Right cardiac atrium (tissue), 5 donors: ENCODE measurements around the gene CBLB. TPM values are rescaled to one million over a fixed set of nuclear protein-coding genes. Genes with fewer than 3 reads are reported as not detected.
A peak's percentile ranks its signal among the peaks of the same experiment; 100 is the strongest.

ENCODE experiments used
- ATAC-seq, 2 donors: fragments of 200-7000 bp; cut with Tn5 transposase; one replicate each; pipeline versions ENCODE4 v1.8.0 to v1.9.1; 2020; ENCODE audit warnings: moderate library complexity in 2 of 2, mild to moderate bottlenecking in 1 of 2
- DNase-seq, 3 donors: peaks; one replicate each; pipeline ENCODE4 v3.0.0-alpha.2; 2020
- H3K27ac ChIP-seq: one replicate; pipeline ENCODE4 v1.5.1; 2013; ENCODE audit warnings: mild to moderate bottlenecking, low read length, control low read depth, moderate library complexity
- H3K27me3 ChIP-seq: one replicate; pipeline ENCODE4 v1.6.1; 2013; ENCODE audit not compliant: control insufficient read depth, insufficient read depth
- H3K4me1 ChIP-seq: one replicate; pipeline ENCODE4 v1.6.1; 2013; ENCODE audit warnings: low read length; ENCODE audit not compliant: control insufficient read depth, insufficient read depth
- H3K4me3 ChIP-seq: one replicate; pipeline ENCODE4 v1.5.1; 2013; ENCODE audit warnings: low read length, control low read depth
- H3K9me3 ChIP-seq: one replicate; pipeline ENCODE4 v1.6.1; 2013; ENCODE audit warnings: low read length; ENCODE audit not compliant: control insufficient read depth
- WGBS: extraction: QIAGEN DNeasy Blood & Tissue Kit; methylation state at CpG from one replicate; pipeline ENCODE4 v1.1.7; 2013; 5-methylcytosine and 5-hydroxymethylcytosine counted together
- intact Hi-C, 4 donors: fragments of 100-400 bp; cut with DNase I; formaldehyde crosslinking; loops; one replicate each; pipeline versions ENCODE4 v1.11.0 to v1.14.0; 2022 to 2023
- polyA plus RNA-seq: library from polyadenylated mRNA; stranded (reverse); fragments of 200-250 nt; gene quantifications from one replicate; pipeline ENCODE4 v1.2.3, GENCODE V29; 2013
- total RNA-seq, 4 donors: library from RNA; stranded (reverse); fragmentation: NEBNext Ultra II Directional; extraction: Animal tissue kit (Norgen Biotek cat#: 25700); gene quantifications; one replicate each; pipeline ENCODE4 v1.2.1, GENCODE V29; 2021
- donor health status: healthy with polysubstance abuse.
- donor health status: DM: no; HTN: yes; CAD: no.
- donor health status: DM: no; HTN: no; CAD: no.
- donor health status: DM: no; HTN: yes; CAD: no; lungs with severe emphysema.
- donor health status: DM: yes; HTN: yes; CAD: no.

The CBLB gene
- total and polyA plus RNA-seq, 5 donors = 18.0 to 45.0 (median 43.0) TPM

DNA sequence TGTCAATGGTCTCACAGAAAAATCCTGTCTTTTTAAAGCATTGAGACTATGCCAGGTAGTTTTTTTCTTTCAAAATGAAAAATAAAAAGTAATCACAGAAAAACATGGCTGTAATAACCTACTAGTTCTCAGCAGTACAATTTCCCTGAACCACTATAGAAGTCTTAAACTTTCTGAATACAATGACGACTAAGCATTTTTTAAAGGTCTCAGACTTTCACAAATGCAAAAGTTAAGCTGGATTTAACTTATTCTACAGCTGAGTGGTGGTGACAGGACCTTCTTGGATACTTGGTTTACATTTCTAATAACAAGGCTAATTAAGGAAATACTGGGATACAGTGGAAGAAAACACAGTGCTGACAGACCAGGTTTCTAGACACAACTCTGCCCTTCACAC lies 81.8 kb downstream of the CBLB start:
- Histone ChIP-seq H3K9me3 (no peaks in the 10 kb centered on the region), H3K27ac (no peak overlapping the region), H3K27me3 (no peaks in the 10 kb centered on the region), H3K4me3 (no peak overlapping the region), H3K4me1 (peaks cover 7% of the 10 kb centered on the region)
- intact Hi-C loops = no loop called here
- no peak for DNase-seq
- 98% methylated on average over 1 of the region's 1 CpG for WGBS
- no peak for ATAC-seq

DNA sequence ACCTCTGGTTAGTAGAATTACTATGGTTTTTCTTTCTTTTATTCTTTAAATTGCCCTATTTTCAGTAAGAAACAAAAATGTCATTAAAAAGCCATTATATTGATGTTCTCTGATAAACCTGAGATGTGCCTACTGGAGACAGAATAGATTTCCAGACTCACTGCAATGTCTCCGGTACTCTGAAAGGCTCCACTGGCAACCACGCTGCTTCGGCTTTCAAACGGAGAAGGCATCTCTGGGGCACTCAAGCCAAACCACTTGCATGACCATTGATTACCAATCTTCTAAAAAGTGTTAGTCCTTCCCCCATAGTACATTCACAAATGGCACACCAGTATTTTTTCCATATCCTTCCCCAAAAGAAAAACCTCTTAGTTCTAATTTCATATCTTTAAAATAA lies 82.6 kb downstream of the CBLB start:
- 78% methylated on average over 4 of the region's 4 CpGs for WGBS
- DNase-seq (peak in 1 of 3 donors; percentile 51), ATAC-seq (no peak)
- peaks cover 7% of the 10 kb centered on the region for H3K4me1 ChIP-seq
- H3K9me3 ChIP-seq = no peaks in the 10 kb centered on the region
- intact Hi-C loops = no loop called here
- H3K4me3 ChIP-seq = no peak overlapping the region
- no peaks in the 10 kb centered on the region for H3K27me3 ChIP-seq
- H3K27ac ChIP-seq = no peak overlapping the region

DNA sequence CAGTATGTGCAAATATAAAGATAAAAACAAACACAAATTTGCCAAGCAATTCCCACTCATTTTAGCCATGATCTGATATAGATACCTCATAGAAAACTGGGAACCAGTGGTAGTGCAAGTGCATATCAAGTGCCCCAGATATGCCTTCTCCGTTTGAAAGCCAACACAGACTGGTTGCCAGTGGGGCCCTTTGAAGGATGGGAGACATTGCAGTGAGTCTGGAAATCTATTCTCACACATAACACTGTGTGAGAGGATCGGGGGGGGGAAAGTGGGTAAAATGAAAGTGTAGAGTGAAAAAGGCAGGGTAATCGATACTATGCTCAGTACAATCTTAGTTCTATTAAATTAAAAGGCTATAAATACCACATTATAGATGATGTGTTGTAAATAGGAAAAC lies 83.0 kb downstream of the CBLB start:
- DNase-seq = no peak
- peak; percentile 65 to 75 for ATAC-seq
- no peaks in the 10 kb centered on the region for H3K27me3 ChIP-seq
- H3K9me3 ChIP-seq = no peaks in the 10 kb centered on the region
- intact Hi-C loops = no loop called here
- H3K4me3 ChIP-seq = no peak overlapping the region
- peaks cover 6% of the 10 kb centered on the region for H3K4me1 ChIP-seq
- WGBS = 53% methylated on average over 3 of the region's 3 CpGs
- no peak overlapping the region for H3K27ac ChIP-seq

DNA sequence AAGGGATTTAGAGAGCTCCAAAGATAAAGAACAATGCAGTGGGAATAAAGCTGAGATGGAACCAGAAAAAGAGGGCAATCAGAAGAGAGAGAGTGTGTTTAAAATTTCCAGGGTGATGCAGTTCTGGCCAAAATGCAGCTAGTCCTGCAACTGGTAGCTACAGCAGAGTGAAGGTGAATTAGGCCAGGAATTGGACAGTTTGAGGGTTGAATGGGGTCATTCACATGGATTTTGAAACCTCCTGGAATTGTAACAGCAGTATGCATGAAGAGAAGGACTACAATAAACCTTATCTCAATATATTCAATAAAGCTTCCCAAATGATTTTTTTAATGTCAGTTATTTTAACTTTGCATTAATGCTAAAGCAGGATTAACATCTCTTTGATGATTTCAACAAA lies 85.2 kb downstream of the CBLB start:
- DNase-seq = no peak
- Histone ChIP-seq H3K27ac (no peak overlapping the region), H3K4me3 (no peak overlapping the region), H3K27me3 (no peaks in the 10 kb centered on the region), H3K4me1 (peaks cover 4% of the 10 kb centered on the region), H3K9me3 (no peaks in the 10 kb centered on the region)
- intact Hi-C loops = no loop called here
- ATAC-seq = no peak

DNA sequence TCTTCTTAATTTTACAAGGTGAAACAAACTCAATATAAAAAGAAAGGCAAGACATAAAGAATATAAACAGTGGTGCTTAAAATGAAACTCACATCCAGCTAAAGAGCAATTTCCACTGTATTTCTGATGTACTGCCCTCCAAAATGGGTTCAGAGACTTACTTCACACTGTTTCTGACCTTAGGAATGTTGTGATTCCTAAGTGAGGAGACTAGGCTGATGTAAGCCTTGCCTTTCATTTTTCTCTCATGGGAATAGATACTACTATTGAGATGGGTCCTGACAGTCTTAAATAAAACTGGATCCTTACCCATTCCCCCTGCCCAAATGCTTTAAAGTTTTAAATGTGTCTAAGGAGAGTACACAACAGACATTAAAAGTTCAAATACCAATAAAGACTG lies 86.9 kb downstream of the CBLB start:
- no peaks in the 10 kb centered on the region for H3K9me3 ChIP-seq
- ATAC-seq (no peak), DNase-seq (no peak)
- no peaks in the 10 kb centered on the region for H3K27me3 ChIP-seq
- intact Hi-C loops = no loop called here
- no peak overlapping the region for H3K4me3 ChIP-seq
- peaks cover 4% of the 10 kb centered on the region for H3K4me1 ChIP-seq
- H3K27ac ChIP-seq = no peak overlapping the region

DNA sequence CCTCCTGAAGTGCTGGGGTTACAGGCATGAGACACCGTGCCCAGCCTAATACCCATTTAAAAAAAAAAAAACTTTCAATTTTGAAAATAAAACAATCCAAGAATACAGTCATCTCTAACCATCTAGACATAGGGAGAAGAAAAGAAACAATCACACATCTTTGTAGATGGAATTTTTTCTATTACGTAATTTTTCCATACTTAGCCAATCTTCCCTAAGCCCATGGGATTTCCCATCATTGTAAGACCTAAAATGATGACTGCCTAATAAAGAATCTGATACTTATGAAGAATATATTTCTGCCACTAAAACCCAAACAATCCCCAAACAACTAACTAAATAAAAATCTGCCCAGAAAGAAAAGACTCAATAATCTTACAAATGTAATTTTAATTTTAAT lies 88.7 kb downstream of the CBLB start:
- ATAC-seq = no peak
- Histone ChIP-seq H3K4me3 (no peak overlapping the region), H3K27me3 (no peaks in the 10 kb centered on the region), H3K4me1 (peaks cover 2% of the 10 kb centered on the region), H3K9me3 (no peaks in the 10 kb centered on the region), H3K27ac (no peak overlapping the region)
- DNase-seq = no peak
- intact Hi-C loops = no loop called here
- 86% methylated on average over 2 of the region's 2 CpGs for WGBS

DNA sequence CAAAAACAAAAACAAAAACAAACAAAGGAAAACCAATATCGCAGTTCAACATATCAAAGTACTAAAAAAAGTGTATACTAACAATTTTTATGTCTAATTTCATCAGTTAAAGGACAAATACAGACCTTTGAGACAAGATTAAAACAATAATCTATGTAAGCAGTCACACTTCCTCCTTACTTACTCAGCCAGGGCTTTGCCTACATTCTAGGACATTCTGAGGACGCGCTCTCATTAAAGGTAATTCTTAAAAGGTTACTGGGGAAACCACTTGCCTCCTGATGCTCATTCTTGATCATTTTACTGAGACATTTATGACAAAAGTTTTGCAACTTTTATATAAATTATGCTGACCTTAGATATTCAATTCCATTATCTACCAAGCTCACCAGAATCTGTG lies 93.4 kb downstream of the CBLB start:
- WGBS = 63% methylated on average over 3 of the region's 3 CpGs
- Histone ChIP-seq H3K4me3 (no peak overlapping the region), H3K4me1 (peaks cover 6% of the 10 kb centered on the region), H3K9me3 (no peaks in the 10 kb centered on the region), H3K27ac (no peak overlapping the region), H3K27me3 (no peaks in the 10 kb centered on the region)
- ATAC-seq (no peak), DNase-seq (no peak)
- intact Hi-C loops = no loop called here

DNA sequence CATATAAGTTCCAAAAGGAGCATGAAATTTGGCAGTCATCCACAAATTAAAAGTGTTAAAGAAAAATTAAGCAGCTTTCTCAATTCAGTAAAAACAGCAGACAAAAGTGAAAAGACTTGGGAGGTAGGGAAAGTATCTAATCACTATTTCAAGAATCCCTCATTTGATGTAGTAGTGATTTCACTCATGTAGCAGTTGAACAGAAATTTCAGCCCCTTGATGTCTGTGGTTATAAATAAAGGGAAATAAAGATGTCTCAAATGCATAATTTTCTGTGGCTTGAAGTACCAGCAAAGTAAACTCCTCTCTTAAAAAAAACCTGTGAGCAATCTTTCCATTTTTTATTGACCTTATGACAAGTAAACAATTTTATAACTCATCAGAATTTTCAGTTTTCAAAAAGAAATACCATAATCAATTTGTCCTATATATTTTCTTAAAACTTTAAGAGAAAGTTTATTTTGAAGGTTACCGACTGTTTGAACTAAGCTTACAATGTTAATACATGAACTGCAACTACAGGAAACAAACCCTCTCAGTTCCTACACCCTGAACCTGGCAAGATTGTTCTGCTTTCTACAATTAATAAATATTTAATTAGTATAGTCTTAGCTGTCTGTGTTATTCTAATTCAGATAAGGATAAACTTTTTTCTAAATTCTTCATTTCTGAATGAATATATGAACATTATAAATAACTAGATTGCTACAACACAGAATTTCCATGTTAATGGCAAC lies 94.2 kb downstream of the CBLB start:
- 76% methylated on average over 1 of the region's 1 CpG for WGBS
- intact Hi-C loops = no loop called here
- peaks cover 7% of the 10 kb centered on the region for H3K4me1 ChIP-seq

DNA sequence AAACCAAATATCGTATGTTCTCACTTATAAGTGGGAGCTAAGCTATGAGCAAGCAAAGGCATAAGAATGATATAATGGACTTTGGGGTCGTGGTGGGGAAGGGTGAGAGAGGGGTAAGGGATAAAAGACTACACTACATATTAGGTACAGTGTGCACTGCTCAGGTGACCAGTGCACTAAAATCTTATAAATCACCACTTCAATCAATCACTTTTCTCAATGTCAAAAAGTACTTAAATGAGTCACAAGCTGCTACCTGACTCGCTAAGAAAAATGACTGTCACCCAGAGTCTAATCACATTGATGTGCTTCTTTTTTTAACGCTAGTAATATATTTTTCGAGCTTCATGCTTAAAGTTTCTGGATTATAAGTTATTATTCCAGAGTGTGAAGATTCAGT lies 95.5 kb downstream of the CBLB start:
- Histone ChIP-seq H3K9me3 (no peaks in the 10 kb centered on the region), H3K27ac (no peak overlapping the region), H3K4me1 (peaks cover 7% of the 10 kb centered on the region), H3K27me3 (no peaks in the 10 kb centered on the region), H3K4me3 (no peak overlapping the region)
- 98% methylated on average over 5 of the region's 5 CpGs for WGBS
- intact Hi-C loops = no loop called here
- no peak for DNase-seq
- no peak for ATAC-seq

More for the DNA sequence above, 94.2 kb downstream of the CBLB start:
- Histone ChIP-seq H3K27me3 (no peaks in the 10 kb centered on the region), H3K27ac (no peak overlapping the region), H3K9me3 (no peaks in the 10 kb centered on the region), H3K4me3 (no peak overlapping the region)
- no peak for ATAC-seq
- no peak for DNase-seq

DNA sequence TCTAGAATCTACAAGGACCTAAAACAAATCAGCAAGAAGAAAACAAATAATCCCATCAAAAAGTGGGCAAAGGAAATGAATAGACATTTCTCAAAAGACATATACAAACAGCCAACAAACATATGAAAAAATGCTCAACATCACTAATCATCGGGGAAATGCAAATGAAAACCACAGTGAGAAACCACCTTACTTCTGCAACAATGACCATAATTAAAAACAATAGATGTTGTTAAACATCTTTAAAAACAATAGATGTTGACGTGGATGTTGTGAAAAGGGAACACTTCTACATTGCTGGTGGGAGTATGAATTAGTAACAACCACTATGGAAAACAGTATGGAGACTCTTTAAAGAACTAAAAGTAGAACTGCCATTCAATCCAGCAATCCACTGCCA lies 96.2 kb downstream of the CBLB start:
- H3K27ac ChIP-seq = no peak overlapping the region
- no peaks in the 10 kb centered on the region for H3K9me3 ChIP-seq
- peaks cover 7% of the 10 kb centered on the region for H3K4me1 ChIP-seq
- WGBS = 93% methylated on average over 2 of the region's 2 CpGs
- DNase-seq (no peak), ATAC-seq (no peak)
- H3K27me3 ChIP-seq = no peaks in the 10 kb centered on the region
- H3K4me3 ChIP-seq = no peak overlapping the region
- intact Hi-C loops = no loop called here

DNA sequence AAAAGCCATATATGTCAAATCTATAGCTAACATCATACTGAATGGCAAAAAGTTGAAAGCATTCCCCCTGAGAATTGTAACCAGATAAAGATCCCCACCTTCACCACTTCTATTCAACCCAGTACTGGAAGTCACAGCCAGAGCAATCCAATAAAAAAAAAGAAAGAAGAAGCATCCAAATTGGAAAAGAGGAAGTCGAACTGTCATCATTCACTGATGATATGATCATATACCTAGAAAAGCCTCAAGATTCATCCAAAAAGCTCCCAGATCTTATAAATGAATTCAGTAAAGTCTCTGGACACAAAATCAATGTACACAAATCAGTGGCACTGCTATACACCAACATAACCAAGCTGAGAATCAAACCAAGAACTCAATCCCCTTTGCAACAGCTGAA lies 97.4 kb downstream of the CBLB start:
- intact Hi-C loops = no loop called here
- DNase-seq = no peak
- peaks cover 7% of the 10 kb centered on the region for H3K4me1 ChIP-seq
- H3K27me3 ChIP-seq = no peaks in the 10 kb centered on the region
- no peaks in the 10 kb centered on the region for H3K9me3 ChIP-seq
- 100% methylated on average over 1 of the region's 1 CpG for WGBS
- H3K4me3 ChIP-seq = no peak overlapping the region
- no peak overlapping the region for H3K27ac ChIP-seq
- ATAC-seq = no peak

DNA sequence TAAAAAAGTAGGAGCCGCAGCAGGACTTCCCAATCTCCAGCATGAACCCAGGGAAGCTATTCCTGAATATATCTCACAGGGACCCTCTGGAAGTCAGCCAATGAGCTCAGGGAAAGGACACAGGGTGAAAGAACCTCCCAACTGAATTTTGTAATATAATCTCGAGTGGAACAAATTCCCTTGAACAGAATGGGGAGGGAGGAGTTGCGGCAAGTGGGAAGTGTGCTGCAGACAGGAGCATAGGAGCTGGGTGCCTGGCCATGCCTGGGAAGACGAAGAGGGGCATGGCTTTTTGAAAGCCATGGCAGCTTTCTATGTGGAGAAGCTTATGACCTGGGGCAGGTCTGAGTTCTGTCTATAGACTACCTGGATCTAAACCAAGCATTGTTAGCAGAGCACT lies 98.4 kb downstream of the CBLB start:
- DNase-seq (no peak), ATAC-seq (no peak)
- Histone ChIP-seq H3K27ac (no peak overlapping the region), H3K27me3 (no peaks in the 10 kb centered on the region), H3K4me1 (peaks cover 7% of the 10 kb centered on the region), H3K9me3 (no peaks in the 10 kb centered on the region), H3K4me3 (no peak overlapping the region)
- 82% methylated on average over 4 of the region's 4 CpGs for WGBS
- intact Hi-C loops = no loop called here
